Activated T-cell treated with anti-CD3 and anti-CD28 coated beads for 24 hours (primary cell): Measurements from ENCODE around the gene MRGPRD.

Experiments
- DNase-seq: peaks from one replicate; pipeline ENCODE4 v3.0.0-alpha.2; 2020; ENCODE audit warnings: low read depth

Gene MRGPRD

DNA sequence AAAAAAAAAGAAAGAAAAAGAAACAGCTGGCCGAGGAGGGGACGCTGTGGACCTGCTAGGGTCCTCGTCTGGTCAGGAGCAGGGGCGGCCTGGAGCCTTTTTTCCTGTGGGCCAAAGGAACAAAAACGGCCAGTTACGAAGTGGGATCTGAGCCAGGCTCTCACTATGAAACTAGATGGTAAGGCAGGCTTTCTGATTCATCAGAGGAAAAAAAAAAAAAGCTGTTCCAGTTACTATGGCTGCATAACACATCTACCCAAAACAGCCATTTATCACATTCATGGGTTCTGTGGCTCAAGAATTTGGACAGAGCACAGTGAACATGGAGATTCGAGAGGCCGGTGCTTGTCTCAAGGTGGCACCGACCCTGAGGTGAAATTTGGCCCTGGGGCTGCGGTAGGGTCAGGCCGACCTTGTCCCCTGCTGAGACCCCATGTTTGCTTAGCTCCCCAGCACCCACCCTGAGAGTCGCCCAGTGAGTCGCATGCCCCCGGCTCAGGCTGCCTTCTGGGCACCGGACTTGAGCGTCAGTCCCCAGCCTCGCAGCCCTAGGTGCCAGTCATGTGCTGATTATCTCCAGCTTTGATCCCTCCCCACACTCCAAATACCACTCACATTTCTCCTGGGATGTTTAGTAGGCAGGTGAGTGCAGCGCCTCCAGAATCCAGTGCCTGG is 34.2 kb downstream of the MRGPRD start:
- no peak for DNase-seq

DNA sequence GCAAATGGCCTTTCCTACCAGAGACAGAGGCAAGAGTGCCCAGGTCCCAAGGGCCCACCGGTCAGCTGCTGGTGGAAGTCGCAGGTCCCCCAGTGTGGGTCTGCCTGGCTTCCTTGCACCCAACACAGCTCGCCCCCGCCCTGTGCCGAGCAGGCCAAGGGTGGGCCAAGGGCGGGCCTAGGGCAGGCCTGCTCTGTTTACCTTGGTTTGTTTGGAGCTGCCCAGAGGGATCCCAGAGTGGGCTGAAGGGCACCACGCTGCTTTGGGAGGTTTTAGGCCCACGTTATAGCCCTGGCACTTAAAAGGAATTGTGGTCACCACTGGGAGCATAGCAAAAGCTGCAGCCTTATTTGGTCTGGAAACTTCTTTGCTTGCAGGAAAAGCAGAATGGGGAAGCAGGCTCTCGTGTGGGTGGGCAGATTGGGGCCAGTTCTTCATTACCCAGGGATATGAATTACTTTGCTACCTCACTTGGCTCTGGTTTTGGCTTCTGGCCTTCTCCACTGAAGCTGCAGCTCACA is 38.0 kb downstream of the MRGPRD start:
- DNase-seq, result no peak

DNA sequence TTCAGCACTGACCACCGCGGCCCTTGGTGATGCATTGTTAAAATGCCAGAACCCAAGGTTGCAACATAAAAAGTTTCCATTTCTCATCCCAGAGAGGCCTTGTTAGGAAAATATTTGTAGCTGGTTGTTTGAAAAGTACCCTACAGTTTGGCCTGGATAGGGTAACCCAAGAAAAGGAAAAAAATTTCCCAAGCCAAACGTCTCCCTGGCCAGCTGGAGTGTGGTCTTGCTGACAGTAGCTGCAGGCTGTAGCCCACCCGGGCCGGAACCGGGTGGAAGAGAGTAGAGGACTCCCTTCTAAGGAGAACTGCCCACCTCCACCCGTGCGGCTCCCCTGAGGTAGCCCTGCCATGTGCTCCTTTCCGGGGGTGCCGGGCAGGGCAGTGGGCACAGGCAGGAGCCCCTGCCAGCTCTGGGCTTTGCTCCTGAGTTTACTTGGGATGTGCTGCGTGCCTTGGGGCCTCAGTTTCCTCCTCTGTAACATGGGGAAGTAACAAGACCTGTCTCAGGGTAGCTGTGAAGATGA is 38.6 kb downstream of the MRGPRD start:
- no peak for DNase-seq

DNA sequence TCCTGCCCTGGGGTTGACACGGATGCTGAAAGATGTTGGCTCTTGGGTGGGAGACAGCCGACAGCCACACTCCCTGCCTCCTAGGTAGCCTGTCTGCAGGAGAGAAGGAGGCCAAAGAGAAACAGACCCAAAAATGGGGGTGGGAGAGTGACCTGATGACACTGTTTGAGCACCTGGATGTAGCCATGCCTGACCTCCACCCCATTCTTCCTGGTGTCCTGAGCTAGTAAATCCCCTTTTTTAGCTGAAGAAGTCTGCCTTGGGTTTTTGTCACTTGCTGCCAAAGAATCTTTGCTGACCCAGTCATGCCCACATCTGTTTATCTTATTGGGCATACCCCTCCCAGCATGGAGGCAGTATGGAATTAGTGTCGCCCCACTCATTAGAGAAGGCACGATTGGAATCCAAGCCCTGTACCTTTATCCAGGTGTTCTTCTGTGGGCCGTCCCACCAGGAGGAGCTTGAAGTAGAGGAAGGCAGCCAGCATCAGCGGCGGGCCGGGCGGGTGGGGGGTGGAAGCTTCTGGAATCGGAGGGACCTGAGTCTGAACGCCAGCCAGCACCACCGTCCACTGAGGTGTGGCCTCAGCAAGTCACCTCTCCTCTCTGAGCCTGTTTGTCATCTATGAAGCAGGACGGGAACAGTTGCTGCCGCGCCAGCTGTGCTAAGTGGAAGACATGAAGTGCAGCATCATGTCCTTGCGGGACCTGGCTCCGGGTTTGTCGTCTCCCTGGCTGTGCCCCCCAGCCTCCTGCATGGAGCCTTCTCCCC is 39.3 kb downstream of the MRGPRD start:
- no peak for DNase-seq

DNA sequence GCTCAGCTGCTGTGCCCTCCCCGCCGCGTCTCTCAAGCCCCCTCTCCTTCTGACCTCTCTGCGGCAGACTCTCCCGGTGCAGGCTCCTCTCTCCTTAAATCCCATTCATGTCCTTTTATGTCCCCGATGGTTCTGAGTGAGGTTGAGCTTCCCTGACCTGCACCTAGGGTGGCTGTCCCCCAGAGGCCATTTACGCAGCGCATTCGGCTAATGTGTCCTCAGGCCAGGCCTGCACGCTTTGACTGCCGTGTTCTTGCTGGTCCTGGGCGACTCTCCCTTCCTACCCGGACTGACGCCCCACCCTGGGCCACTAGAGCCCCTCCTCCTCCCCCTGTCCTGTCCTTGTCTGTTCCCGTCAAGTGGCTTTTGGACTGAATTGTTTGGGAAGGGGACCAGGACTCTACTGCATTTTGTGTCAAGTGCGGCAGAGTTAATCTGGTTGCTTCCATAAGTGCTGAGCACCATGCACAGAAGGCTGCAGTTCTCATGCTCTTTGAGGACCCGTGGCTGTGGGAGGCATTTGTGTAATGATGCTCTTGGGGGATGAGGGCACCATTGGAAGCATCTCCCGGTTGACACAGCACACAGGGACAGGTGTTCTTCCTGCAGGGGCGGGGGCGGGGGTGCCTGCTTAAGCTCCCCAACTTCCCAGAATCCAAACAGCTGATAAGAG is 40.0 kb downstream of the MRGPRD start:
- DNase-seq, result no peak

DNA sequence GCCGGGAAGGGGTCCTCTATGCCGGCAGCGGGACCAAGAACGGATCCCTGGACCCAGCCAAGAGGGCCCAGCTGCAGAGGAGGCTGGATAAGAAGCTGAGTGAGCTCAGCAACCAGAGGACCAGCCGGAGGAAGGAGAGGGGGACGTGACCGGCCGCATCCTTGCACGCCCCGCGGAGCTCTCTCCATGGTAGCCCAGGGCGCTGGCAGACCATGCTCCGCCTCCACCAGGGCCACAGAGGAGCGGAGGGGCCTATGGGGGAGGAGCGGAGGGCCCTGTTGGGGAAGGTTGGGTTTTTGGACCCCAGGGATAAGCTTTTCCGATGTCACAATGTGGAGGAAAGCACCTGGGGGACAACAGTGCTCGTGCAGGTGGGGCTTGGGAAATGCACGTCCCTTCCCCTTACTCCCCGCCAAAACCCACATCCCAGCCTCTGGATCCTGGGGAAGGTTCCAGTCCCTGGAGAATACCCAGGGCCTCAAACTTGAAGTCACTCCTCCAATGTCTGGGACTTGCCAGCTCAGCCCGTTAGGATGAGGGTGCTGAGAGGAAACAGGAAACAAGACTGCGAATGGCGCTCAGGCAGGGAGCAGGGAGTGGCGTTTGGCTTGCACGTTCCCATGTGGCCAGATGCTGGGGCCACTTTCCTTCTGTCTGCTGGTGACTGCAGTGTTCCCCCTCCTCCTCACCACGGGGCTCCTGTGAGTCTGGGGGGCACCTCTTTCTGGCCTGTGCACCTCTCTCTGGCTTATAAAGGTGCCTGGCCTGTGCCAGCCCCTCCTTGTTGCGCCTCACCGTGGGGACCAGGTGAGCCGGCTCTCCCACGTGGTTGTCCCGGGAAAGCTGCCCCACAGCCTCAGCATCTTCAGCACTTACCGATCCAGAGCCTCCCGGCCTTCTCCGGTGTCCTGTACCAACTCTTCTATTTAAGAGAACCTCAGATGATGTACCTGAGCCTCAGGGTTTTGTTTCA is 40.9 kb downstream of the MRGPRD start:
- no peak for DNase-seq

DNA sequence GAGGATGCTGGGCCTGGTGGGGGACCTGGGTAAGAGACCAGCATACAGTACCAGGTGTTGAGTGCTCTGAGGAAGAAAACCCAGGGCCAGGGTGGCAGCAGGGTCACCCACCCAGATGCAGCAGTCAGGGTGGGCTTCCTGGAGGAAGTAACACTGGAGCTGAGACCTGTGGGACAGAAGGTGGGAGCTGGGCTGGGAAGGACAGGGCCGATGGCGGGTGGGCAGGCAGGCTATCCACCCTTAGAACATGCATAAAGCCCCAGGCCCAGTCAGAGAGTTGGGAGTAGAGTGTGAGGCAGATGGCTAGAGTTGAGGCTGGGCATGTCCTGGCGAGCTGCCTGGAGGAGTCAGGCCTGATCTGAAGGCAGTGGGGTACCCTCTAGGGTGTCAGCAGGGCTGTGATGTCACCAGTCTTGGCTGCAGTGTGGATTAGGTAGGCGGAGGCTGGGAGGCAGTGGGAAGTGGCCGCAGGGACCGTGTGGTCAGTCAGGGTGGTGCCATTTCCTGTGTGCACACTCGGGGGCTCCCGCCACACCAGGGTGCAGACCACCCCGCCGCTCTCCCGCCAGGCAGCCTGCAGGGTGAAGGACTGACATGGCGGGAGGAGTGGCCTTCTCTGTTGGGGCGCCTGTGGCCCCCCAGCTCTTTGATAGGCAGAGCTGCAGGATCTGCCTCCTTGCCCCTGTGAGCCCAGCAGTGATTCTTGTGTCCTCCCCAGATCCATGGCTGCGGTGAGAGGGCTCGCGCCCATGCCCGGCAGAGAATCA is 41.8 kb downstream of the MRGPRD start:
- no peak for DNase-seq

DNA sequence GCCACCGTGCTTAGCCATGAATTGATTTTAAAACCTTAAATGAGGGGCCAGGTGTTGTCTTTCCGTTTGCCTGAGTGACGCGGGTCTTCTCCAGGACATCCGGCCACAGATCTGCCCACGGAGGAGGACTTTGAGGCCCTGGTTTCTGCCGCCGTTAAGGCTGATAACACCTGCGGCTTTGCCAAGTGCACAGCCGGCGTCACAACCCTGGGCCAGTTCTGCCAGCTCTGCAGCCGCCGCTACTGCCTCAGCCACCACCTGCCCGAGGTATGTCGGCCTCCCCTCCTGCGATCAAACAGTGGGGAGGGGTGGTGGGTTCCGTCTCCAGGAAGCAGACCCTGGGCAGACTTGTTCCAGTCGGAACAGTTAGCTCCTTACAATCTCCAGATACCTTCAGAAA is 42.7 kb downstream of the MRGPRD start:
- no peak for DNase-seq

DNA sequence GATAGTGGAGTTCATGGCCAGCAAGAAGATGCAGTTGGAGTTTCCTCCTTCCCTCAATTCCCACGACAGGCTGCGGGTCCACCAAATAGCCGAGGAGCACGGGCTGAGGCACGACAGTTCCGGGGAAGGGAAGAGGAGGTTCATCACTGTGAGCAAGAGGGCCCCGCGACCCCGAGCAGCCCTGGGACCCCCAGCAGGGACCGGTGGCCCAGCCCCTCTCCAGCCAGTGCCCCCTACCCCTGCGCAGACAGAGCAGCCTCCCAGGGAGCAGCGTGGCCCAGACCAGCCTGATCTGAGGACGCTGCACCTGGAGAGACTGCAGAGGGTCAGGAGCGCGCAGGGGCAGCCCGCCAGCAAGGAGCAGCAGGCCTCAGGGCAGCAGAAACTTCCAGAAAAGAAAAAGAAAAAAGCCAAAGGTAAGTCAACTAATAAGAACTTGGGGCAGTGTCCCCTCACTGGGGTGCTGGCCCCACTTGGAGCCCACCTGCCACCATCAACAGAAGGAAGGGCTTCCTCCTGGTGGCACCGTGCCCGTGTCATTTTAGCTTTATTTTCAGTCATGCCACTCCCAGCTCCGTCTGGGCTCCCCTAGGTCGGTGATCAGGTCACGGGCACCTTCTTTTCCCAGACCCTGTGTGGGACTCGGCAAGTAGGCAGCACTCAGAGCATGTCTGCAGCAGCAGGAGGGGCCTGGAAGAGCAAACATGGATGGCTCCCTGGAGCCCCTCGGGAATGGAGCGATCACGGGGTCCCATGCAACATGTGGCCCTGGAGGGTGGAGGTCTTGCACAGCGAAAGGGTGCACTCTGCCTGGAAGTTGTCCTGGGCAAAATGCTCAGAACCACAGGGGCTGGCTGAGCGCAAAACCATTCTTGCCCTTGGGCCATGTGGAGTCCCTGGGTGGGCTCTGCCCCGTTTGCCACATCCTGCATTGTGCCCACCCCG is 43.8 kb downstream of the MRGPRD start:
- DNase-seq, result no peak

DNA sequence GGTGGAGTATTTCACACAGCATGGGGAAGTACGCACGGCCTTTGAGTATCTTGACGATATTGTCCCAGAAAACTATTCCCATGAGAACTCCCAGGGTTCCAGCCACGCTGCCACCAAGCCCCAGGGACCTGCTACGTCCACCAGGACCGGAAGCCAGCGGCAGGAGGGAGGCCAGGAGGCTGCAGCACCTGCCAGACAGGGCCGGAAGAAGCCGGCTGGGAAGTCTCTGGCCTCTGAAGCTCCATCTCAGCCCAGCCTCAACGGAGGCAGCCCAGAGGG is 44.5 kb downstream of the MRGPRD start:
- DNase-seq, result no peak

DNA sequence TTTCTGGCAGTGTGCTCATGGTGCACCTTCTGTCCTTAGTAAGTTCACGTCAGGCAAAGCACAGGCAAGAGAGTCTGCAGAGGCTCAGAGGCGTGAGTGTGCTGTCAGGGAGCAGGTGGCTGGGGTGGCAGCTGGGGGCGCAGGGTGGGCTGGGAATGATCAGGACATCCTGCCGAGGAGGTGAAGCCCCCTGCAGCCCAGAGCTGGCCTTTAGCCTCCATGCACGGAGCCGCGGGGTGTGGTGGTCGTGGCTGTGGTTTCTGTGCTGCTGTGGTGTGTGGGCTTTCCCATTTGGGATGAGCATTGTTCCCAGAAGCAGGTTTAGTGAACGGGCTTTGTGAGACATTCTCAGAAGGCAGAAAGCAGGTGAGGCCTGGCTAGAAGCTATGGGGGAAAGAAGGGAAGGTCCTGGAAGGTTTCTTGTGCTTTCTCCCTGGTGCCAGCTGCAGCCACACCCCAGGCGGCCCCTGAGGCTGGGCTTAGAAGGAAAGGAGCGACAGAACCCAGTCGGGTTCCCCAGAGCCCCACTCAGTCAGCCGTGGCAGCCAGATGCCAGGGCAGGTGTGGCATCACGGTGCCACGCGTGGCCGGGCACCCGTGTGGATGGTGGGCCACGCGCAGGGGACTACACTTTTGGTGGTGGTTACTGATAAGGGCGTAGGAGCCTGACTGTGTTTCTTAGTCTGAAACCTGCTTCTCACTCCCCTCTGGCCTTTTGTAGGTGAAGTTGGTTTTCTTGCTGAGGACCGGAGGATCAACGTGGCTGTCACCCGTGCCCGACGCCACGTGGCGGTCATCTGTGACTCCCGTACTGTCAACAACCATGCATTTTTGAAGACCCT is 45.0 kb downstream of the MRGPRD start:
- DNase-seq, result no peak

DNA sequence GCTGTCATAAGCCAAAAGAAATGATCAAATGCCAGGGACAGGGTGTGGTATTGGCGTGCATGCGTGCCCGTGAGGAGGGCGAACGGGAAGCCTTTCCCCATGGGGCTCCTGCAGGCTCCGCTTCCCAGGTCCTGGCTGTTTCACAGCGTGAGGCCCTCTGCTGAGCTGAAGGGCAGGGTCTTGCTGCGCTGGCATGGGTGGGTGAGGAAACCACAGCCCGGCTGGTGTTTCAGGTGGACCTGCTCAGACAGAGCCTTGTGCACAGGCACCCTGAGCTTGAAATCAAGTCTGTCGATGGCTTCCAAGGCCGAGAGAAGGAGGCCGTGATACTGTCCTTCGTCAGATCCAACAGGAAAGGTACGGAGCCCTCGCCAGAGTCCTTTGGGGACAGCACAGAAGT is 45.7 kb downstream of the MRGPRD start:
- no peak for DNase-seq

DNA sequence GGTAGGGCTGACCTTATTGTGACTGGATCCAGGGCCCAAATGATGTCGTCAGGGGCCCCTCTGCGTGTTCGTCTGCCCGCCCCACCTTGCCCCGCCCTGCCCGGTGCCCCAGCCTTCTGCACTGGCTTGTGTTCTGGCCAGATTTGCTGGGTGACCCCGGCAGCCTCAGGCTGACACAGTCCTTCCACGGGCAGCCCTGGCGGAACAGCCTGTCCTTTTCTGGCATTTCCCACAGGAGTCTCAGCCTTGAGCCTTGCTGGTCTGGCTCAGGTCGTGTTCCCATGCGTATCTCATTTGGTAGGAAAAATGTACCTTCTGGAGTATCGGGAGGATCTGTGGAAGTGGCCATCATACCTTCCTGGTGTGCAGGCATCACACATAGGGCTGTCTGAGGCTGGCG is 46.1 kb downstream of the MRGPRD start:
- DNase-seq, result no peak

DNA sequence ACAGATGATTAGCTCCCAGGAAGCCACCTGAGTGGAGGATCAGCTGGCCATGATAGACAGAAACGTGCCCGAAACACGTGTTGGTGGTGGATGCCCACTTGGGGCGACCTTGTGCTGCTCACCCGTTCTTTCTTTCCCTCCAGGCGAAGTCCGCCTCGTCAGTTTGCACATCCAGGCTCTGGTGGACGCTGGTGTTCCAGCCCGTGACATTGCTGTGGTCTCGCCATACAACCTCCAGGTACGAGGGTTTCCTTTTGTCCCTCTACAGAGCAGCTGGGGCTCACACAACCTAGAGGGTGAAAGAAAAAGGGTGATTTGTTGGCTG is 46.5 kb downstream of the MRGPRD start:
- no peak for DNase-seq

DNA sequence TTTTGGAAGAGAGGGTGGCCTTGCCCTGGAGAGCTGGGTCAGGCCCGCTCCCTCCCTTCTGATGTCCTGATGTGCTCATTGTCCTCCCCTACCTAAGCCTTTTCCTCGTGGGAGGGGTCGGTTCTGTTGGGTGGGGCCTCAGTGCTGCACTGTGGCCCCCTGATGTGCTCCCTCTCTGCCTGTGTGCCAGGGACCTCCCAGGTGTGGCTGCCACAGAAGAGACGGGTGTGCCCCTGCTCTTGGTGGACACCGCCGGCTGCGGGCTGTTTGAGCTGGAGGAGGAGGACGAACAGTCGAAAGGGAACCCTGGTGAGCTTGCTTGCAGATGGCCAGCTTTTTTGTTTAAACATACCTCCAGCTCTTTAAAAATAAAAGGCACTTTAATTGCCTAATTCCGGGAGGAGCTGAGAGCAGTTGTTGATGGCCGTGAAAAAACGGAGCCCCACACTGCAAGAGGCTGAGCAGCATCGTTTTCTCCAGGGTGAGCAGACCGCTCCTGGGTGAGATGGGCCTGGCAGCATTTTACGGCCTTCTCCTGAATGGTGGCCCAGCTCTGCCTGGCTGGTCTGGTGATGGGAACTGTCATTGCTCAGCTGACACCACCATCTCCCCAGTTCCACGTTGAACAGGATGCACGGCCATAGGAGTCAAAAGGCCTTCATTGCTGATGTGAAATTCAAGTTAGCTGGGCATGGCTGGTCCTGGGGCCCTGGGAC is 47.0 kb downstream of the MRGPRD start:
- DNase-seq, result no peak

DNA sequence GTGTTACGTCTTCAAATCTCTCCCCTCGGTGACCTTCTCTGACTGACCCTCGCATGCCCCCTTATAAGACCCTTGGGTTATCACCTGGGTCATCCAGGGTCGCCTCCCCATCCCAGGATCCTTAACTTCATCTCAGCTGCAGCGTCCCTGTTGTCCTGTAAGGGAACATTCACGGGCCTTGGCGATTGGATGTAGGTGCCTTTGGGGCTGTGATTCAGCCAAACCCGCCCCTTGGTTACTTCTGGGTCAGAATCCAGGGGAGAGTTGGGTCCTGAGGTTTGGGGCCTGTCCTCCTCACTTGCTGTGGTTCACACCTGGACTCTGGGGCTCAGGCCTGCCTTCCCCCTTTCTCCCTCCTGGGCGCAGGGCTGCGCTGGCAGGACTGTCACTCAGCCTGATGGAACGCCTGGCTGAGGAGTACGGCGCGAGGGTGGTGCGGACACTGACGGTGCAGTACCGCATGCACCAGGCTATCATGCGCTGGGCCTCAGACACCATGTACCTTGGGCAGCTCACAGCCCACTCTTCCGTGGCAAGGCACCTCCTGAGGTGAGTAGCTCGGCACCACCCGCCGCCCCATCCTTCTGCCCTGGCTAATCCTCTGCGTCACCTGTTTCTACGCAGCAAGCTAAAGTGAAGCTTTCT is 47.7 kb downstream of the MRGPRD start:
- no peak for DNase-seq

DNA sequence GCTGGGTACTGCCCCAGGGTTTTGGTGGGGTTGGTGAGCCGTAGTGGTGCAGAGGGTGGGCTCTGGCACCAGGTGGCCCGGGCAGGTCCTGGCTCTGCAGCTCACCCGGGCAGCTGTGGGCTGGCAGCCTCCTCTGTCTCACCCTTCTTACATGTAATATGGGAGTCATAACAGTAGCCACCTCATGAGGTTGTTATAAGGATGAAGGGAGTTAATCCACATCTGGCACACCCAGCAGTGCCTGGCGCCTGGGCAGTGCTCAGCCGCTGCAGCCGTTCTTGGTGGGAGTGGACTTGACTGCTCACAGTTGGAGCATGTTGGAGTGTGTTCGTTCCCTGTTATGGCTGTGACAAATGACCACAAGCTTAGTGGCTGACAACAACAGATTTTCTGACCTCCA is 48.4 kb downstream of the MRGPRD start:
- no peak for DNase-seq

DNA sequence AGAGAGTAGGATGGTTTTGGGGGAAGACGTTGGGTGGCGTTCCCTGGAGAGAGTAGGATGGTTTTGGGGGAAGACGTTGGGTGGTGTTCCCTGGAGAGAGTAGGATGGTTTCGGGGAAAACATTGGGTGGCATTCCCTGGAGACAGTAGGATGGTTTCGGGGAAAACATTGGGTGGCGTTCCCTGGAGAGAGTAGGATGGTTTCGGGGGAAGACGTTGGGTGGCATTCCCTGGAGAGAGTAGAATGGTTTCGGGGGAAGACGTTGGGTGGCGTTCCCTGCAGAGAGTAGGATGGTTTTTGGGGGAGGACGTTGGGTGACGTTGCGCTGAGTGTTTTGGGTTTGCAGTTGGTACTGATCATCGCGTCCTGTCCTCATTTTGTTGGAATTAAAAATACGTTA is 48.9 kb downstream of the MRGPRD start:
- DNase-seq, result no peak
